Heart left ventricle (tissue), 13 donors: ENCODE data around the gene RTBDN.

ENCODE experiments used
- POLR2A ChIP-seq, 2 donors: fragments of 450-650 bp; IDR thresholded peaks; one replicate each; pipeline ENCODE4 v1.6.1; 2017; ENCODE audit warnings: antibody characterized with exemption in 2 of 2, mild to moderate bottlenecking in 2 of 2, moderate library complexity in 2 of 2
- TF ChIP-seq, protein P1 (sequence below), 12 donors: fragments of 200-600 bp; sonication (generic) in 4 of 12; IDR thresholded peaks; one replicate each; pipeline versions ENCODE4 v1.5.0 to v1.8.0; 2018 to 2022; ENCODE audit warnings: antibody characterized with exemption in 12 of 12, mild to moderate bottlenecking in 5 of 12
- donor health status: ischemic (EF 13 %, LVEDD 7.1; RV severe dilation, severe dysfunction).
- donor health status: DM: no; HTN: yes; CAD: no.
- donor health status: DM: no; HTN: no; CAD: no.
- donor health status: ischemic (EF 25% LVEDD 6.9; RV normal size, moderate dysfunction).
- donor health status: ischemic (EF 25% LVEDD 5.7; RV mildly dilated, moderate dysfunction).
- donor health status: ischemic (EF 35%, LVEDD 5.7; RV mildly dilated, moderate dysfunction).
- donor health status: nonischemic (EF 11% LVEDD 7.7; RV severe dilation, severe dysfunction).
- donor health status: DM: yes; HTN: yes; CAD: no.
- donor health status: PGD.
- donor health status: ischemic (EF 29% LVEDD 5.4; RV normal size, mild dysfunction).
- donor health status: nonischemic (EF 23%, LVEDD 6.1; RV moderate dilation, normal function).

DNA sequence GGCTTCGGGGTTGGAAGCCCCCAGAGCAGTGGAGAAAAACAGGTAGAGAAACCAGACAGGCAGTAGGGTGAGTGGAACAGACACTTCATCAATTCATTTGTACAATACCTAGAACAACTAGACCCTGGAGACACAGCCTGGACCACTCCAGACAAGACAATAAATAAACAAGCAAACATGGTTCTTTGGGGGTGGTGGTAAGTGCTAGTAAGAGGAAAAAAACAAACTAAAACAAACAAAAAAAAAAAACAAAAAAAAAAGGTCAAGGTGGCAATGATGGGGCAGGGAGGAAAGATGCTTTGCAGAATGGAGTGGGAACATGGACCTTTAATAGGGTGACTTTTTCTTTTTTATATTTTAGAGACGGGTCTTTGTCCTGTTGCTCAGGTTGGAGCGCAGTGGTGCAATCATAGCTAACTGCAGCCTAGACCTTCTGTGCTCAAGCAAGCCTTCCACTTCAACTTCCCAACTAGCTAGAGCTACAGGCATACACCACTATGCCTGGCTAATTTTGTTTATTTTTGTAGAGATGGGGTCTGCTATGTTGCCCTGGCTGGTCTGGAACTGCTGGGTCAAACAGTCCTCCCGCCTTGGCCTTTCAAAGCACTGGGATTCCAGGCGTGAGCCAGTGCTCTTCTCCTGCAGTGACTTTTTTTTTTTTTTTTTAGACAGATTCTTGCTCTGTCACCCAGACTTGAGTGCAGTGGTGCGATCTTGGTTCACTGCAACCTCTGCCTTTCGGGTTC is 40.0 kb downstream of the RTBDN start:
- TF ChIP-seq, protein P1, sequence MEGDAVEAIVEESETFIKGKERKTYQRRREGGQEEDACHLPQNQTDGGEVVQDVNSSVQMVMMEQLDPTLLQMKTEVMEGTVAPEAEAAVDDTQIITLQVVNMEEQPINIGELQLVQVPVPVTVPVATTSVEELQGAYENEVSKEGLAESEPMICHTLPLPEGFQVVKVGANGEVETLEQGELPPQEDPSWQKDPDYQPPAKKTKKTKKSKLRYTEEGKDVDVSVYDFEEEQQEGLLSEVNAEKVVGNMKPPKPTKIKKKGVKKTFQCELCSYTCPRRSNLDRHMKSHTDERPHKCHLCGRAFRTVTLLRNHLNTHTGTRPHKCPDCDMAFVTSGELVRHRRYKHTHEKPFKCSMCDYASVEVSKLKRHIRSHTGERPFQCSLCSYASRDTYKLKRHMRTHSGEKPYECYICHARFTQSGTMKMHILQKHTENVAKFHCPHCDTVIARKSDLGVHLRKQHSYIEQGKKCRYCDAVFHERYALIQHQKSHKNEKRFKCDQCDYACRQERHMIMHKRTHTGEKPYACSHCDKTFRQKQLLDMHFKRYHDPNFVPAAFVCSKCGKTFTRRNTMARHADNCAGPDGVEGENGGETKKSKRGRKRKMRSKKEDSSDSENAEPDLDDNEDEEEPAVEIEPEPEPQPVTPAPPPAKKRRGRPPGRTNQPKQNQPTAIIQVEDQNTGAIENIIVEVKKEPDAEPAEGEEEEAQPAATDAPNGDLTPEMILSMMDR (IDR thresholded peaks at IDR 0.05): no peak
- TF ChIP-seq POLR2A (IDR thresholded peaks at IDR 0.05): no peak
